ENCODE data around the gene IFNL3.

Gene IFNL3

GRCh38 chr19:39212375-39212742 is 32.4 kb downstream of the IFNL3 start:
- DNase-seq: no peak

DNA sequence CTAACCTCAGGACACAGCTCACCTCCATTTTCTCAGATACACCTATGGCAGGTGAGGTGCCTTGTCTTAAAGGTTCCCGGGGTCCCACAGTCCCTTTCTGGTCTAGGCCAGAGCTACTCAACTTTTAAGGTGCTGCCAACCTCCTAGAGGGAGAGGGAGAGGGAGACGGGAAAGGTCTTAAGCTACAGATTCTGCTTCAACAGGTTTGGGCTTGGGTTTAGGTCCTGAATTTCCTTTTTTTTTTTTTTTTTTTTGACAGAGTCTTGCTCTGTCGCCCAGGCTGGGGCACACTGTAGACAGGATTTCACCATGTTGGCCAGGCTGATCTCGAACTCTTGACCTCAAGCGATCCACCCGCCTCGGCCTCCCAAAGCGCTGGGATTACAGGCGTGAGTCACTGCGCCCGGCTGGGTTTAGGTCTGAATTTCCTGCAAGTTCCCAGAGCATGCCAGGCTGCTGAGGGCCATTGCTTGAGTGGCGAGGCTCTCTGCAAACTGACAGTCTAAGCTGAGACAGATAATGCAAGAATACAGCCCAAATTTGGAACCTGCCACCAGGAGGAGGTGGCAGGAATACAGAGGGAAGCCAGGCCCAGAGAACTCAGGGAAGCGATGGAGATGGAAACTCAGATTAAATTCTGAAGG is 33.0 kb downstream of the IFNL3 start:
- DNase-seq: no peak

- DNase-seq: no peak
Observed at GRCh38 chr19:39209196-39209595, 35.6 kb downstream of the IFNL3 start.

DNA sequence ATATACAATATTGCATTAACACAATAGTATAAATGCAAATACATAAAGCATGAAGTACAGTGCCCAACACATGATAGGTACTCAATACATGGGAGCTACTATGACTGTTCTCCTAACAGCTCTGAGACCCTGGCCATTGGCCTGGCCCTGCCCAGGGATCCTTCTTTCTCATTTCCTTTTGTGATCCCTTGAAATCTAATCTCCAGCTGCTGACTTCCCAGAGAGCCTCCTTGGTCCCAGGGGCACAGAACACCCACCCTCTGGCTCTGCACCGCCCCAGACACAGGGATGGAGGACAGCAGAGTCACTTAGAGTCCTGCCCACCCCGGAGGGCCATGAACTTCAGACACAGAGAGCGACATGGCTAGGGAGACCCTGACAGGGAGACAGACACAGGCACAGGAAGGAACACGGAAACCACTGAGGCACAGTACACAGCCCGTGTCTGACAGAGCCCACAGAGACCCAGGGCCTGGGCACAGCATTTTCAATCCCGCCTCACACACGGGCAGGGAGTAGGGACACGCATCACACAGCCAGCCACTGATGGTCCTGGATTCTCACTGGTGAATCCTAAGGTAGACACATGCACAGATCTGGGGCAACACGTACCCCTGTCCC is 36.5 kb downstream of the IFNL3 start:
- DNase-seq: no peak

- no peak for DNase-seq
Observed at GRCh38 chr19:39207293-39207836, 37.4 kb downstream of the IFNL3 start.

GRCh38 chr19:39206122-39206521 is 38.7 kb downstream of the IFNL3 start:
- DNase-seq: no peak

- DNase-seq: no peak
Observed at GRCh38 chr19:39205449-39205764, 39.4 kb downstream of the IFNL3 start.

GRCh38 chr19:39203372-39204341 is 41.1 kb downstream of the IFNL3 start, which contains the start of gene SYCN:
TSS of gene SYCN (minus strand) at chr19:39204263. CDS start at chr19:39204254, 9 bp downstream.
- no peak for DNase-seq

DNA sequence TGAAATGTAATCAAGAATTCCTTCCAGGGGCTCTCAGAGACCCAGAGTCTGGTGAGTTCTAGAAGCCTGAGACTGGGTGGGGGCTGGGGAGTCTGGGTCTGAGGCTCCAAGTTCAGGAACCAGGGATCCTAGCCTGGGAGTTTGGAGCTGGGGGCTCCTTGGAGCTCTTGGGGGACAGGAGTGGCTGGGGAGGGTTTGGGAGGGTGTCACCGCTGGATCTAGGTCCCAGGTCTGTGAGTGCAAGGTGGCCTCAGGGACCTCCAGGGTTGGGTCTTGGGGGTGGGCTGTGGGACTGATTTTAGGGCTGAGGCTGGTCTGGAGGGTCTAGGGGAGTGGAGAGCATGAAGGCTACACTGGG is 41.8 kb downstream of the IFNL3 start:
- DNase-seq: no peak

DNA sequence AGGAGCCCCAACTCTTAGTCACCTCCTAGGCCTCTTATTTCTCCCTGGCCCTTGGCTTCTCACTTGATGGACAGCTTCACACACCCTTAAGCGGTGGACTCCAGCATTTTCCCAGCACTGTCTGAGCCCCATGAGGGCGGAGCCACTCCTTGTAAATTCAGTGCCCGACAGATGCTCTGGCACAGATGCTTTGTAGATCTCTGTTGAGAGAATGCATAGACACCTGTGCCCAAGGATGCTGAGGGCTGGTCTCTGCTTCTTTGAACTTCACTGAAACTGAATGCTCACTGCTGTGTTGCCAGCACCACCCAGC is 44.0 kb downstream of the IFNL3 start:
- no peak for DNase-seq

- no peak for DNase-seq
Observed at GRCh38 chr19:39200066-39200802, 44.6 kb downstream of the IFNL3 start.

DNA sequence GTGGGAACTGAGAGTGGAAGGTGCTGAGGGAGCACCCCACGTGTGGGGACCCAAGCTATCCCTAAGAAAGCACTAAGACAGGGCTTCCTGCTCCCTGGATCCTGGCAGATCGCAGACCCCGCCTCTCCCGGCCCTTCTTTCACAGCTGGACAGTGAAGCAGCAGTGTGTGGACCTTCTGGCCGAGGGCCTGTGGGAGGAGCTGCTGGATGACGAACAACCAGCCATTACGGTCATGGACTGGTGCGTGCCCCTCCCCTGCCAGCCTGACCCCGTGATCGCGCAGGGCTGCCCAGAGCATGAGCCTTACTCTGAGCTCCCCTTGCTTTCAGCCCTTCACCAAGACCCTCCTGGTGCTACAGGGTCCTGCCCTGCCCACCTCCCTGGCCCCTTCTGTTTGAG is 45.8 kb downstream of the IFNL3 start:
- DNase-seq: no peak

GRCh38 chr19:39197808-39198207 is 47.0 kb downstream of the IFNL3 start:
- no peak for DNase-seq

GRCh38 chr19:39196860-39197562 is 47.8 kb downstream of the IFNL3 start, which contains the start of gene NCCRP1:
TSS of gene NCCRP1 (plus strand) at chr19:39196964. CDS start at chr19:39196983, 19 bp downstream.
- peak; percentile 24 for DNase-seq

- DNase-seq: no peak
Observed at GRCh38 chr19:39196320-39196719, 48.5 kb downstream of the IFNL3 start.

DNA sequence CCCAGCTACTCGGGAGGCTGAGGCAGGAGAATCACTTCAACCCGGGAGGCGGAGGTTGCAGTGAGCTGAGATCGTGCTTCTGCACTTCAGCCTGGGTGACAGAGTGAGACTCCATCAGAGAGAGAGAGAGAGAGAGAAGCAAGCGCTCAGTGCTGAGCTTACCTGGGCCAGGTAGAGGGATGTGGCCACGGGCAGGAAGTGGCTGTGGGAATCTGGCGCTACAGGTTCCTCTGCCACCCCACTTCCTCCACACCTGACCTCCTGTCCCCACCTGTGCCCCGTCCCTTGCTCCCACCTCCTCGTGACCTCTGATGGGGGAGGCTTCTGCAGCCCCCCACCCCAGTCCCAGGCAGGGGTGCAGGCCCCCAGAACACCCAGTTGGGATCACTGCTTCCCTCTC is 49.1 kb downstream of the IFNL3 start:
- DNase-seq: no peak

GRCh38 chr19:39194832-39195542 is 49.8 kb downstream of the IFNL3 start:
- DNase-seq: no peak

- no peak for DNase-seq
Observed at GRCh38 chr19:39193803-39194202, 51.0 kb downstream of the IFNL3 start.
